HG02840 (cell line): ENCODE results near the gene IL31.

Experiments used
- ATAC-seq: cut with Tn5 transposase; IDR thresholded peaks from one replicate; pipeline ENCODE4 v1.9.1; 2021; ENCODE audit warnings: mild to moderate bottlenecking, moderate library complexity, moderate number of reproducible peaks; ENCODE audit not compliant: unreplicated experiment, low FRiP score

Gene IL31

GRCh38 chr12:122159882-122160281 lies 14.1 kb downstream of the IL31 start:
- no peak for ATAC-seq

- no peak for ATAC-seq
These were observed 15.2 kb downstream of the IL31 start for GRCh38 chr12:122158700-122159285.

- no peak for ATAC-seq
These were observed 18.3 kb downstream of the IL31 start for GRCh38 chr12:122155705-122156104.

- ATAC-seq: no peak
These were observed 21.3 kb downstream of the IL31 start for GRCh38 chr12:122152754-122153153.

- no peak for ATAC-seq
These were observed 23.8 kb downstream of the IL31 start for GRCh38 chr12:122150127-122150681.

GRCh38 chr12:122148657-122149056 lies 25.4 kb downstream of the IL31 start:
- no peak for ATAC-seq

GRCh38 chr12:122147514-122148290 lies 26.3 kb downstream of the IL31 start:
- no peak for ATAC-seq

GRCh38 chr12:122145505-122146330 lies 28.3 kb downstream of the IL31 start:
- ATAC-seq: no peak

- ATAC-seq: no peak
These were observed 29.1 kb downstream of the IL31 start for GRCh38 chr12:122144885-122145284.

GRCh38 chr12:122142857-122143256 lies 31.2 kb downstream of the IL31 start:
- ATAC-seq: no peak

GRCh38 chr12:122141911-122142725 lies 31.9 kb downstream of the IL31 start:
- no peak for ATAC-seq

GRCh38 chr12:122140467-122141257 lies 33.4 kb downstream of the IL31 start:
- no peak for ATAC-seq

GRCh38 chr12:122139941-122140340 lies 34.1 kb downstream of the IL31 start:
- no peak for ATAC-seq

GRCh38 chr12:122139266-122139665 lies 34.8 kb downstream of the IL31 start:
- ATAC-seq: no peak

- no peak for ATAC-seq
These were observed 35.4 kb downstream of the IL31 start for GRCh38 chr12:122138616-122139015.

- no peak for ATAC-seq
These were observed 35.8 kb downstream of the IL31 start for GRCh38 chr12:122138181-122138580.

GRCh38 chr12:122137681-122138080 lies 36.3 kb downstream of the IL31 start:
- ATAC-seq: no peak

GRCh38 chr12:122137229-122137628 lies 36.8 kb downstream of the IL31 start:
- ATAC-seq: no peak

GRCh38 chr12:122135437-122136031 lies 38.5 kb downstream of the IL31 start:
- ATAC-seq: no peak
